ENCODE measurements around the gene HNF1A. TPM values are rescaled to one million over a fixed set of nuclear protein-coding genes. Genes with fewer than 3 reads are reported as not detected.

Gene HNF1A
- total RNA-seq, 3 donors from 2014 or later = 0.29 to 0.33 TPM; not detected in 1

DNA sequence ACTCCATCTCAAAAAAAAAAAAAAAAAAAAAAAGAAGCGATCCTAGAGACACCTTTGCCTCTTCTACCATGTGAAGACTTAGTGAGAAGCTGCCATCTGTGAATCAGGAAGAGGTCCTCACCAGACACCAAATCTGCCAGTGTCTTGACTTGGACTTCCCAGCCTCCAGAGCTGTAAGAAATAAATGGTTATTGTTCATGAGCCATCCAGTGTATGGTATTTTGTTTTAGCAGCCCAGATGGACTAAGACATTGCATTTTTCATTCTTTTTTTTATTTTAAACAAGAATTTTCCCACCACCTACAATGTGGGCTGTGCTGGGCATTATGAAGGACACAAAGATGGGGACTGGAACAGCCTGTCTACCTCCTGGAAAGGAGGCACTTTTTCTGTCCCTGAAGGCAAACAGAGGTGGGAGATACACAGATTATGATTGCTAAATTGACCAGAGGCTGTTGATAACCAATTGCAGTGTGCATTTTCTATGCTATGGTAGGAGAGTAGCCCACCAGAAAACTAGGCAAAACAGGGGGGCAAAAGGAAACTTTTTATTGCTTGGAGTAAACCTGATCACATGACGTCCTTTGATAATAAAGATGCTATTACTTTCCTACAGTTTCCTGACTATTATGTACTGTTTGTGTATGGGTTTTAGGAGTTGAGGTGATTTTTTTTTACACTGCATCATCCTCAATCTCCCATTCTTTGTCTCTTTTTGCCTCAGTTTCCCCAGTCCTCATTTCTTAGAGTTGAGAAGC lies 40.7 kb downstream of the HNF1A start:
- H3K4me1 ChIP-seq = peaks cover 0 to 7% of the 10 kb centered on the region in 2 donors
- H3K36me3 ChIP-seq = no peaks in the 10 kb centered on the region
- H3K27me3 ChIP-seq = no peaks in the 10 kb centered on the region
- no peaks in the 10 kb centered on the region for H3K9me3 ChIP-seq
- no peak overlapping the region for H3K27ac ChIP-seq
- no peak for DNase-seq (ENCODE audit: low spot score in 2 of 2)
- intact Hi-C loops (cut with DNase I; ENCODE audit: low total_unique reads) = no loop called here
- TF ChIP-seq, protein P1, sequence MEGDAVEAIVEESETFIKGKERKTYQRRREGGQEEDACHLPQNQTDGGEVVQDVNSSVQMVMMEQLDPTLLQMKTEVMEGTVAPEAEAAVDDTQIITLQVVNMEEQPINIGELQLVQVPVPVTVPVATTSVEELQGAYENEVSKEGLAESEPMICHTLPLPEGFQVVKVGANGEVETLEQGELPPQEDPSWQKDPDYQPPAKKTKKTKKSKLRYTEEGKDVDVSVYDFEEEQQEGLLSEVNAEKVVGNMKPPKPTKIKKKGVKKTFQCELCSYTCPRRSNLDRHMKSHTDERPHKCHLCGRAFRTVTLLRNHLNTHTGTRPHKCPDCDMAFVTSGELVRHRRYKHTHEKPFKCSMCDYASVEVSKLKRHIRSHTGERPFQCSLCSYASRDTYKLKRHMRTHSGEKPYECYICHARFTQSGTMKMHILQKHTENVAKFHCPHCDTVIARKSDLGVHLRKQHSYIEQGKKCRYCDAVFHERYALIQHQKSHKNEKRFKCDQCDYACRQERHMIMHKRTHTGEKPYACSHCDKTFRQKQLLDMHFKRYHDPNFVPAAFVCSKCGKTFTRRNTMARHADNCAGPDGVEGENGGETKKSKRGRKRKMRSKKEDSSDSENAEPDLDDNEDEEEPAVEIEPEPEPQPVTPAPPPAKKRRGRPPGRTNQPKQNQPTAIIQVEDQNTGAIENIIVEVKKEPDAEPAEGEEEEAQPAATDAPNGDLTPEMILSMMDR (IDR thresholded peaks at IDR 0.05) = no peak
- TF ChIP-seq POLR2AphosphoS5 (IDR thresholded peaks at IDR 0.05) (no peak), POLR2A (IDR thresholded peaks at IDR 0.05) (no peak)
- H3K4me3 ChIP-seq = no peak overlapping the region

- no peak for DNase-seq (ENCODE audit: low spot score in 2 of 2)
- Histone ChIP-seq H3K4me3 (no peak overlapping the region), H3K27ac (no peak overlapping the region), H3K27me3 (no peaks in the 10 kb centered on the region), H3K36me3 (no peaks in the 10 kb centered on the region), H3K4me1 (no peaks in the 10 kb centered on the region), H3K9me3 (no peaks in the 10 kb centered on the region)
- TF ChIP-seq, protein P1 (IDR thresholded peaks at IDR 0.05) = no peak
- TF ChIP-seq POLR2AphosphoS5 (IDR thresholded peaks at IDR 0.05) (no peak), POLR2A (IDR thresholded peaks at IDR 0.05) (no peak)
- intact Hi-C loops (cut with DNase I; ENCODE audit: low total_unique reads) = no loop called here
Observed at GRCh38 chr12:121021754-121022153, 43.4 kb downstream of the HNF1A start.

DNA sequence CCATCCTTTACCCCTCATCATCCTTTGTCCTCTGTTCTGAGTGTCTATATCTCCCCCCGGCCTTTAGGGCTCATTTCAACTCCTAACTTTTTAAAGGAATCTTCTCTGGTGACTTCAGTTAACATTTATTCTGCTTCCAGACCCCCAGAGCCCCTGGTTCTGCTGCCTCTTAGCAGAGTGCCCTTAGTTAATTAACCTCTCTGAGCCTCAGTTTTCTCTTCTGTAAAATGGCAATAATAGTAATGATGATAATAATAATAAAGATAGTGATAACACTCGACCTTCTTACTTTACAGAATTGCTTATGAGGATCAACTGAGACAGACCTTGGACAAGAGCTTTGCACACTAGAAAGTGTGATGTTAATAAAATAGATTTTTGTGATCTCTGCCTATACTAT lies 44.4 kb downstream of the HNF1A start:
- H3K9me3 ChIP-seq = no peaks in the 10 kb centered on the region
- no peaks in the 10 kb centered on the region for H3K4me1 ChIP-seq
- no peaks in the 10 kb centered on the region for H3K36me3 ChIP-seq
- no peak for DNase-seq (ENCODE audit: low spot score in 2 of 2)
- H3K27me3 ChIP-seq = no peaks in the 10 kb centered on the region
- no peak overlapping the region for H3K4me3 ChIP-seq
- TF ChIP-seq, protein P1 (IDR thresholded peaks at IDR 0.05) = no peak
- TF ChIP-seq POLR2A (IDR thresholded peaks at IDR 0.05) (no peak), POLR2AphosphoS5 (IDR thresholded peaks at IDR 0.05) (no peak)
- intact Hi-C loops (cut with DNase I; ENCODE audit: low total_unique reads) = no loop called here
- no peak overlapping the region for H3K27ac ChIP-seq

DNA sequence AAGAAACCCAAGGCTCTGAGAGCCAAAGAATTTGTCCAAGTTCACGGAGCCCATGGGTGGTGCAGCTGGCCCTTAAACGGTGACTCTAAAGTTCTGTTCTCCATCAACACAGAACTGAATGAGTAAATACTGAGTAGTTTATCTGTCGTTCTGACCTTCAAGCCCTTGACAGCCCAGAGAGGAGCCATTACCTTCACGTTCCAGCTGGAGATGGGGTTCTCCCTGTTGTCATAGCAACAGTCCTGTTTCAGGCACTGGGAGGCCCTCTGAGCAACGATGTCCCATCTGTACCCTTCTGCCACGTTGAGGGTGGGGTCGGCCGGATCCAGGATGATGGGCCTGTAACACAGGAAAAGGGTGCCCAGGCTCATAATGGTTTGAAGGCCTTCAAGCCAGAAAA lies 45.5 kb downstream of the HNF1A start:
- no peak for TF ChIP-seq POLR2A (IDR thresholded peaks at IDR 0.05)
- TF ChIP-seq, protein P1 (IDR thresholded peaks at IDR 0.05) = no peak
- no peak for TF ChIP-seq POLR2AphosphoS5 (IDR thresholded peaks at IDR 0.05)
- H3K9me3 ChIP-seq = no peaks in the 10 kb centered on the region
- no peak overlapping the region for H3K27ac ChIP-seq
- no peak for DNase-seq (ENCODE audit: low spot score in 2 of 2)
- no peak overlapping the region for H3K4me3 ChIP-seq
- no peaks in the 10 kb centered on the region for H3K27me3 ChIP-seq
- H3K4me1 ChIP-seq = no peaks in the 10 kb centered on the region
- H3K36me3 ChIP-seq = no peaks in the 10 kb centered on the region
- intact Hi-C loops (cut with DNase I; ENCODE audit: low total_unique reads) = no loop called here

GRCh38 chr12:121025442-121026226 lies 47.3 kb downstream of the HNF1A start:
- no peaks in the 10 kb centered on the region for H3K36me3 ChIP-seq
- H3K9me3 ChIP-seq = no peaks in the 10 kb centered on the region
- H3K4me3 ChIP-seq = no peak overlapping the region
- no peaks in the 10 kb centered on the region for H3K4me1 ChIP-seq
- no peaks in the 10 kb centered on the region for H3K27me3 ChIP-seq
- TF ChIP-seq POLR2AphosphoS5 (IDR thresholded peaks at IDR 0.05) (no peak), POLR2A (IDR thresholded peaks at IDR 0.05) (no peak)
- TF ChIP-seq, protein P1 (IDR thresholded peaks at IDR 0.05) = no peak
- DNase-seq (ENCODE audit: low spot score in 2 of 2) = no peak
- H3K27ac ChIP-seq = no peak overlapping the region
- intact Hi-C loops (cut with DNase I; ENCODE audit: low total_unique reads) = no loop called here
